ENCODE measurements around the gene SLC38A9.
"Not testable (repeated sequence)": the region's sequence is repeated elsewhere in the genome, so short reads cannot be mapped to it uniquely, and the experiment has no call there.

SLC38A9 gene

GRCh38 chr5:55712023-55712859, at the start of gene SLC38A9:
SLC38A9 (minus strand) TSS chr5:55712324; CDS start chr5:55697958, 14,366 bp downstream.
- peak; percentile 72 for DNase-seq

GRCh38 chr5:55761721-55762120, 49.6 kb upstream of the SLC38A9 start:
- not testable (repeated sequence) for DNase-seq

- DNase-seq: no peak
Observed at GRCh38 chr5:55758714-55759113, 46.6 kb upstream of the SLC38A9 start.

- no peak for DNase-seq
Observed at GRCh38 chr5:55758231-55758630, 46.1 kb upstream of the SLC38A9 start.

- no peak for DNase-seq
Observed at GRCh38 chr5:55750499-55750898, 38.4 kb upstream of the SLC38A9 start.

GRCh38 chr5:55750063-55750462, 37.9 kb upstream of the SLC38A9 start:
- no peak for DNase-seq

- no peak for DNase-seq
Observed at GRCh38 chr5:55749387-55749786, 37.3 kb upstream of the SLC38A9 start.

GRCh38 chr5:55747778-55748318, 35.7 kb upstream of the SLC38A9 start:
- no peak for DNase-seq

- no peak for DNase-seq
Observed at GRCh38 chr5:55742778-55743177, 30.7 kb upstream of the SLC38A9 start.

- no peak for DNase-seq
Observed at GRCh38 chr5:55737793-55738192, 25.7 kb upstream of the SLC38A9 start, which contains the start of gene DDX4. DDX4 (plus strand) TSS chr5:55738061; CDS start chr5:55738964, 903 bp downstream.

- no peak for DNase-seq
Observed at GRCh38 chr5:55734658-55735057, 22.5 kb upstream of the SLC38A9 start.

GRCh38 chr5:55732585-55732984, 20.5 kb upstream of the SLC38A9 start:
- DNase-seq: no peak

GRCh38 chr5:55731848-55732247, 19.7 kb upstream of the SLC38A9 start:
- DNase-seq: no peak

GRCh38 chr5:55724281-55724680, 12.2 kb upstream of the SLC38A9 start:
- DNase-seq: no peak

- no peak for DNase-seq
Observed at GRCh38 chr5:55720188-55720703, 8.1 kb upstream of the SLC38A9 start.

- DNase-seq: not testable (repeated sequence)
Observed at GRCh38 chr5:55719026-55719425, 6.9 kb upstream of the SLC38A9 start.

- no peak for DNase-seq
Observed at GRCh38 chr5:55715519-55716078, 3.5 kb upstream of the SLC38A9 start.

- no peak for DNase-seq
Observed at GRCh38 chr5:55714749-55715148, 2.6 kb upstream of the SLC38A9 start.

- DNase-seq: no peak
Observed at GRCh38 chr5:55714339-55714738, 2.2 kb upstream of the SLC38A9 start.

- no peak for DNase-seq
Observed at GRCh38 chr5:55713871-55714270, 1.7 kb upstream of the SLC38A9 start.

GRCh38 chr5:55711507-55712022, 559 bp downstream of the SLC38A9 start:
- no peak for DNase-seq

- no peak for DNase-seq
Observed at GRCh38 chr5:55708732-55709131, 3.4 kb downstream of the SLC38A9 start.

GRCh38 chr5:55706230-55706629, 5.9 kb downstream of the SLC38A9 start:
- no peak for DNase-seq
